Lower leg skin (tissue), 4 donors: ENCODE data around the gene CDH16. TPM values are rescaled to one million over a fixed set of nuclear protein-coding genes. Genes with fewer than 3 reads are reported as not detected.
"Not testable (repeated sequence)": the region's sequence is repeated elsewhere in the genome, so short reads cannot be mapped to it uniquely, and the experiment has no call there.

Experiments
- DNase-seq, 2 donors: peaks; one replicate each; pipeline ENCODE4 v3.0.0-alpha.2; 2019; ENCODE audit warnings: low spot score in 2 of 2
- H3K4me3 ChIP-seq: fragments of 200-600 bp; sonication (generic); 2 replicates; pipeline ENCODE4 v1.5.1; 2017; ENCODE audit warnings: mild to moderate bottlenecking, low read depth; ENCODE audit not compliant: poor library complexity, severe bottlenecking
- CTCF ChIP-seq, 3 donors: fragments of 450-650 bp; IDR thresholded peaks; one replicate each; pipeline ENCODE4 v1.5.1; 2016; ENCODE audit warnings: antibody characterized with exemption in 3 of 3, mild to moderate bottlenecking in 3 of 3, moderate library complexity in 2 of 3
- POLR2A ChIP-seq, 2 donors: fragments of 450-650 bp; IDR thresholded peaks; one replicate each; pipeline ENCODE4 v1.6.1; 2016 to 2017; ENCODE audit warnings: antibody characterized with exemption in 2 of 2, mild to moderate bottlenecking in 1 of 2, moderate library complexity in 1 of 2
- WGBS, 2 donors: methylation state at CpG; one replicate each; pipeline ENCODE4 v1.1.5; 2018; 5-methylcytosine and 5-hydroxymethylcytosine counted together
- intact Hi-C: fragments of 100-400 bp; cut with DNase I; formaldehyde crosslinking; loops from one replicate; pipeline ENCODE4 v1.15.0; 2023; ENCODE audit warnings: low total_unique reads
- total RNA-seq, 4 donors: library from RNA; depleted of rRNA; stranded (reverse); fragments of >200 nt; gene quantifications; one replicate each; pipeline ENCODE4 v1.1.0, GENCODE V29; 2016

CDH16 gene
- total RNA-seq, 4 donors from 2014 or later = 0.10 to 0.58 TPM; not detected in 2

GRCh38 chr16:66871840-66872239 is 46.8 kb downstream of the CDH16 start:
- intact Hi-C loops = no loop called here
- WGBS, 2 donors = 83 to 90% methylated on average over 3 of the region's 3 CpGs

GRCh38 chr16:66871363-66871762 is 47.3 kb downstream of the CDH16 start:
- DNase-seq, H3K4me3 ChIP-seq, intact Hi-C loops: not testable (repeated sequence)
- 96 to 100% methylated on average over 2 of the region's 2 CpGs for WGBS, 2 donors

More at GRCh38 chr16:66871840-66872239, 46.8 kb downstream of the CDH16 start:
- no peak overlapping the region for H3K4me3 ChIP-seq
- no peak for TF ChIP-seq CTCF (IDR thresholded peaks at IDR 0.05)
- TF ChIP-seq POLR2A (IDR thresholded peaks at IDR 0.05) = no peak
- no peak for DNase-seq

- intact Hi-C loops = loop anchor here (5.0 kb wide), 1 partner anchor 142 kb away; no protein-coding TSS in a partner anchor
- 70 to 100% methylated on average over 1 of the region's 1 CpG for WGBS, 2 donors
- no peak for DNase-seq
- no peak overlapping the region for H3K4me3 ChIP-seq
- TF ChIP-seq CTCF (IDR thresholded peaks at IDR 0.05) (no peak), POLR2A (IDR thresholded peaks at IDR 0.05) (no peak)
Observed at GRCh38 chr16:66869424-66869823, 49.3 kb downstream of the CDH16 start.

- intact Hi-C loops = no loop called here
Observed at GRCh38 chr16:66863707-66864106, 55.0 kb downstream of the CDH16 start.

GRCh38 chr16:66862023-66862520 is 56.6 kb downstream of the CDH16 start:
- intact Hi-C loops = no loop called here
- H3K4me3 ChIP-seq = no peak overlapping the region
- no peak for DNase-seq
- TF ChIP-seq CTCF (IDR thresholded peaks at IDR 0.05) (no peak), POLR2A (IDR thresholded peaks at IDR 0.05) (no peak)
- 90 to 92% methylated on average over 8 of the region's 8 CpGs for WGBS, 2 donors

More at GRCh38 chr16:66863707-66864106, 55.0 kb downstream of the CDH16 start:
- H3K4me3 ChIP-seq = no peak overlapping the region
- no peak for DNase-seq
- TF ChIP-seq POLR2A (IDR thresholded peaks at IDR 0.05) = no peak
- no peak for TF ChIP-seq CTCF (IDR thresholded peaks at IDR 0.05)

GRCh38 chr16:66859397-66860068 is 59.2 kb downstream of the CDH16 start:
- intact Hi-C loops = loop anchor here (10.0 kb wide), 1 partner anchor 455 kb away; no protein-coding TSS in a partner anchor
- 82 to 90% methylated on average over 3 of the region's 3 CpGs for WGBS, 2 donors
- TF ChIP-seq POLR2A (IDR thresholded peaks at IDR 0.05) (no peak), CTCF (IDR thresholded peaks at IDR 0.05) (no peak)
- H3K4me3 ChIP-seq = no peak overlapping the region
- DNase-seq = no peak
